Liver (tissue), 3 donors: ENCODE measurements around the gene SIM2.

ENCODE experiments used
- RAD21 ChIP-seq, 2 donors: IDR thresholded peaks; 2 replicates each; pipeline ENCODE4 v1.6.1; 2016; ENCODE audit warnings: antibody characterized with exemption in 2 of 2, mild to moderate bottlenecking in 2 of 2
- RXRA ChIP-seq, 2 donors: IDR thresholded peaks; 2 replicates each; pipeline ENCODE4 v1.6.1; 2017 to 2018; ENCODE audit warnings: antibody characterized with exemption in 2 of 2, mild to moderate bottlenecking in 1 of 2
- SP1 ChIP-seq: IDR thresholded peaks from 2 replicates; pipeline ENCODE4 v1.6.1; 2018; ENCODE audit warnings: antibody characterized with exemption, mild to moderate bottlenecking
- TAF1 ChIP-seq: conservative IDR thresholded peaks from 2 replicates; pipeline ENCODE4 v1.6.1; 2016; ENCODE audit warnings: antibody characterized with exemption, mild to moderate bottlenecking
- YY1 ChIP-seq: IDR thresholded peaks from 2 replicates; pipeline ENCODE4 v1.6.1; 2016; ENCODE audit warnings: antibody characterized with exemption, mild to moderate bottlenecking
- TF ChIP-seq, protein P1 (sequence below): fragments of 150-350 bp; IDR thresholded peaks from 2 replicates; pipeline ENCODE4 v1.5.1; 2017; ENCODE audit warnings: improper control_type of control experiment, low read depth, low read length; ENCODE audit not compliant: missing input control
- TF ChIP-seq, protein P2 (sequence below): IDR thresholded peaks from 2 replicates; pipeline ENCODE4 v1.6.1; 2016; ENCODE audit warnings: antibody characterized with exemption
- donor health status: healthy.
- donor health status: healthy.

DNA sequence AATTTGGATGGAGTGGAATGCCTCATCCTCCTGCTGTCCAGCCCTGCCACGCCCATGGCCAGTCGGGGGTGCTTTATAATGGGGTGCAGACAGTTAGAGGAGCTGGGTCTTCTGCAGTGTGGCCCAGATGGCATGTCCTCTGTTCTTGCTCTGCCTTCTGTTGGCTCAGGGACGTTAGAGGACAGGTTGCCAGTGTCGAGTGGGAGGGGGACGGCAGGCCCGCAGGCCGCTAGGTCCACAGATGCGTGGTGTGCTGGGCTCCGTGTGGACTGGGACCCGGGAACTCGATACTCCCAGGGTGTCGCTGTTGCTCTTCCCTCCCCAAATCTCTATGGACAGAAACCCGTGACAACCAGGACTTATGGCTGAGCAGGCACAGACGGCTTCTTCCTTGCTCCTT, 33.3 kb downstream of the SIM2 start:
- TF ChIP-seq, protein P1, sequence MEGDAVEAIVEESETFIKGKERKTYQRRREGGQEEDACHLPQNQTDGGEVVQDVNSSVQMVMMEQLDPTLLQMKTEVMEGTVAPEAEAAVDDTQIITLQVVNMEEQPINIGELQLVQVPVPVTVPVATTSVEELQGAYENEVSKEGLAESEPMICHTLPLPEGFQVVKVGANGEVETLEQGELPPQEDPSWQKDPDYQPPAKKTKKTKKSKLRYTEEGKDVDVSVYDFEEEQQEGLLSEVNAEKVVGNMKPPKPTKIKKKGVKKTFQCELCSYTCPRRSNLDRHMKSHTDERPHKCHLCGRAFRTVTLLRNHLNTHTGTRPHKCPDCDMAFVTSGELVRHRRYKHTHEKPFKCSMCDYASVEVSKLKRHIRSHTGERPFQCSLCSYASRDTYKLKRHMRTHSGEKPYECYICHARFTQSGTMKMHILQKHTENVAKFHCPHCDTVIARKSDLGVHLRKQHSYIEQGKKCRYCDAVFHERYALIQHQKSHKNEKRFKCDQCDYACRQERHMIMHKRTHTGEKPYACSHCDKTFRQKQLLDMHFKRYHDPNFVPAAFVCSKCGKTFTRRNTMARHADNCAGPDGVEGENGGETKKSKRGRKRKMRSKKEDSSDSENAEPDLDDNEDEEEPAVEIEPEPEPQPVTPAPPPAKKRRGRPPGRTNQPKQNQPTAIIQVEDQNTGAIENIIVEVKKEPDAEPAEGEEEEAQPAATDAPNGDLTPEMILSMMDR: no peak
- TF ChIP-seq TAF1 (no peak), RXRA (IDR thresholded peaks at IDR 0.05) (no peak), RAD21 (IDR thresholded peaks at IDR 0.05) (no peak), YY1 (no peak), SP1 (no peak)
- TF ChIP-seq, protein P2, sequence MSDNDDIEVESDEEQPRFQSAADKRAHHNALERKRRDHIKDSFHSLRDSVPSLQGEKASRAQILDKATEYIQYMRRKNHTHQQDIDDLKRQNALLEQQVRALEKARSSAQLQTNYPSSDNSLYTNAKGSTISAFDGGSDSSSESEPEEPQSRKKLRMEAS: no peak
